Muscle of arm (tissue), 14 donors: ENCODE data around the gene C1orf141. TPM values are rescaled to one million over a fixed set of nuclear protein-coding genes. Genes with fewer than 3 reads are reported as not detected.
"Not testable (repeated sequence)": the region's sequence is repeated elsewhere in the genome, so short reads cannot be mapped to it uniquely, and the experiment has no call there.

Source experiments
- DNase-seq: peaks from one replicate; pipeline ENCODE4 v3.0.0-alpha.2; 2013
- long read RNA-seq, 11 donors: transcript quantifications; one replicate each; lab custom pipeline, GENCODE V29; 2026
- polyA plus RNA-seq, 12 donors: library from polyadenylated mRNA; unstranded; fragments of 120-200 nt; gene quantifications; one replicate each; pipeline ENCODE4 v1.2.1, GENCODE V29; 2013; ENCODE audit not compliant: insufficient read length in 12 of 12

The C1orf141 gene
- polyA plus RNA-seq = not detected
- long read RNA-seq, donor 1 = 0 reads
- long read RNA-seq, donor 2 = 0 reads
- long read RNA-seq, donor 3 = 0 reads
- long read RNA-seq, donor 4 = 0 reads
- long read RNA-seq, donor 5 = 0 reads
- long read RNA-seq, donor 6 = 0 reads
- long read RNA-seq, donor 7 = 0 reads
- long read RNA-seq, donor 8 = 0 reads
- long read RNA-seq, donor 9 = 0 reads
- long read RNA-seq, donor 10 = 0 reads
- long read RNA-seq, donor 11 = 0 reads

DNA sequence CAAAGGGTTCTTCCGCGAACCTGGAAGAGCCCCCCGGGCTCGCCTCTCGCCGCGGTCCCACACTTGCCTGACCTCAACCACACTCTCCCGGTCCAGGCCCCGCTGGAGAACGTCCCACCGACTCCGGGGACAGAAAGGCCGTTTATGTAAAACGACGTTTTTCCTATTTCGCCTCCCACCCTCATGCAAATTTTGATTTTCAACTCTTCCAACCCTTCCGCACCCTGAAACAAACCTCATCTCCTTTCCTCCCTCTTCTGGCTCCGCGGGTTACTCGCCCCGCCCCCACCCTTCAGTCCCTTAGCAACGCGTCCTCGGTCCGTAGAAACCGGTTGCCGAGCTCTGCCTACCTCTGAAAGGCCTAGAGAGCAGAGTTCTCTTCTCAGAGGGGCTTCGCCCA is at the start of gene C1orf141:
C1orf141 (minus strand) TSS at position 276 of the 400 bp plus-strand sequence. CDS start 7,730 bp downstream, outside the sequence.
- peak; percentile 23 for DNase-seq

DNA sequence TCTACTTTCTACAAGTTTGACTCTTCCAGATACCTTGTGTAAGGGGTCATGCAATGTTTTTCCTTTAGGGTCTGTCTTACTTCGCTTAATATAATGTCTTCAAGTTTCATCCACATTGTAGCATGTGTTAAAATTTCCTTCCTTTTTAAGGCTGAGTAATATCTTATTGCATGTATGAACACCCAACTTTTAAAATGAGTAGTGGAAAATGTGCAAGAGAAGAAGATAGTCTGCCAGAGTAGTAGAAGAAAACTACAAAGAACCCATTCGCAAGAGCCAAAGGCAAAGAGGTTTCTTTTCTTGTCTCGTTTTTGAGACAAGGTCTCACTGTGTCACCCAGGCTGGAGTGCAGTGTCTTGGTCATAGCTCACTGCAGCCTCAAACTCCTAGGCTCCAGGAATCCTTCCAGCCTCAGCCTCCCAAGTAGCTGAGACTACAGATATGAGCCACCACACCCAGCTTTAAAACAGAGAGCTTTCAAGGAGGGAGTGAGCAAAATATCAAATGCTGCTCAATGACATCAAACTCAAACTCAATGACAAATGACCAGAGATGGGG is 40.8 kb upstream of the C1orf141 start:
- no peak for DNase-seq

DNA sequence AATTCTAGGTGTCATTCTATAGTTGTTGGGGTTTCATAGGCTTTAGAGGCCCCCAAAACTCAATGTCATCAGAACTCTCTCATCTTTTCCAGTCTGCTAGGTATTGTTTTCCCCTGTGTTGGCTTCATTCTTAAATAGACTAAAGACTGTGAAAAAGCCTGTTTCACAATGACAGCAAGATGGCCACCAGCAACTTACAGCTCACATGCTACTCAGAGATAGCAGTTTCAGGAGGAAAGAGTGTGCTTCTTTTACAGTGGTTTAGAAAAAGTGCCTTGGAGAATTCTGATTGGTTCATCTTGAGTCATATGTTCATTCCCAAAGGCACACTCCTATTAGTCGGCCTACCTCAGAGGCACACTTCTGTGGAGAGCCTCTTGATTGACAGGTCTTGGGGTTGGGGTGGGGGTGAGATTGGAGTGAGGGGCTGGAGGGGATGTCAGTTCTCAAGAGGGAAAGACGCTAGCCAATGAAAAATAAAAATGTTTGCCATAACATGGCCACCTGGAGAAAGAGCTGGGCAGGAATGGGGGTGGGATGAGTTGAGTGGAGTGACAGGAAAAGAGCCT is 40.0 kb upstream of the C1orf141 start:
- no peak for DNase-seq

DNA sequence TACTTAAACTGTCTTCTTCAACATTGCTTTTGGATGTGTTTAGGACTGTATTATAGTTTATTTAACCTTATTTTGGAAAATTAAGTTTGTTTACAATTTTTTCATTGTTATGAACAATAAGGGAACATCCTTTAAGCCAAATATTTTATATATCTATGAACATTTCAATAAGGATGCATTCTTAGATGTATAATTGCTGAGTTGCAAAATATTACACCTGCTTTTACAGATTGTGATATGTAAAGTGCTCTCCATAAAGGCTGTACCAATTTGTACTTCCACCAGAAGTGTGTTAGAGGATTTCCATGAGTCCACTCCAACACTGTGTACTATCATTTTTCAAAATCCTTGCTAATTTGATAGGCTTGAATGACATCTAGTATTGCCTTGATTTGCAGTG is 39.2 kb upstream of the C1orf141 start:
- no peak for DNase-seq

DNA sequence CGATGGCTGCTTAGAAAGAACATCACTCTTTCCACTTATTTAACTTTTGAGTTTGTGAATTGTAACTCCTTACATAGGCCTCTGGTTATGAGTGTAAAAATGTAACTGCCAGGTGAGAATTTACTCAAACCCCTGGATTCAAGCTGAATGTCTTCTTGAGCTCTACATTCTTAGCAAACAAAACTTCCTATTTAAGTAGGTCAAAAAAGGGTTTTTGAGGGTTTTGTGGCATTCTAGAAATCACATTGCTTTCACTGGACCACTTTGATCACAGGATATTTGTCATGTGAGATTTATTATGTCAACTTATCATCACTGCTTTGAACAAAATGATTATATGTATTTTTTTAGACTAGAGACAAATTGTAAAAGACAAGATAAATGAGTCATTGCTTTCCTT is 37.2 kb upstream of the C1orf141 start:
- DNase-seq = no peak

DNA sequence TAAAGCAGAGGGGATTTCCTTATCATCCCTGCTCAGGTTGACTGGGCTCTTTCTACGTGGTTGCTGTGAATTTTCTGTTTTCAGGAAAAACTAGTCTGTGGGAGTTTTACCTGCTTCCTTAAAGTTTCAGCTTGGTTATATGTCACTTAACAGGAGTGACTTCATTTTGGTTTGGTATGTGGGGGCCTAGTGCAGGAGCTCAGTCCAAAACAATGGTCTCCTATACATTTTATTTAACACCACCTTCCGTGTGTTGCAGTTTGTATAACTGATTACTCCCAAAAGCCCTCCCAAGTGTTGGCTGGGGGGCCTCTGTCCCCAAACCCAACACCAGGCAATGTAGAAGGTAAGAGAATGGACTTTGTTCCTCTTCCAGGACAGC is 36.8 kb upstream of the C1orf141 start:
- no peak for DNase-seq

DNA sequence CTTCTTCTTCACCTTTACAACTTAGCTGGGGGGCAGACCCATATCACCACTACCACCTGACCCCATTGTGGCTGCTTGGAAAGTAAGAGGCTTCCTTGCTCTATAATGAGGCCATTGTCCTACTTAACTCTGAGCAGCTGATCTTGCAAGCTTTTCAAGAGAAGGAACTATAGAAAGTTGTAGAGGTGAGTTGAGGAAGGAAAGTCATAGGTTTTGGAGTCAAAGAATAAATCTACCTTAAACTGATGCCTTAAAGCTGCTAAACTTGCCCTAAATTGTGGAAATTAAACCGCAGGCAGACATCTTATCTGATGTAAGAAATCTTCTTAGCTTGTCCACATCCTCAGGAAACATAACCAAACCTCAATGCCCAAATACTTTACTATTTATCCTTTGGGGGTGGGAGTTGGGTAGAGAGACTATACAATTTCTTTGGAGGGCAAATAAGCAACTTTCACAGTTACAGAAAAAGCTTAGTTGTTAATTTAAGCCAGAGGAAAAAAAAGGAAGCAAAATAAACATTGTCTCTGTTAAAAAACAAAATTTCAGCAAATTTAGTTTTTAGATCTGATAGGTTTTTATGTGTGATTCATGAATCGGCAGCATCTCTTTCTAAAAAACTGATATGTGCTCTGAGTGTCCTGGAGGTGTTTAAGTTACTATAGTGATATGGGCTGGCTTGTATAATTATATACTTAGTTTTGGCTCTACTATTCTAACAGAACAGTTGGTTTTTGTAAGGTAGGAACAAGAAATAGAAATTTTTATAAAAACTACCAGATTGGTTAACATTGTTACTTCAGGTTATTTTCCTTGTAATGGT is 36.2 kb upstream of the C1orf141 start:
- DNase-seq = no peak

DNA sequence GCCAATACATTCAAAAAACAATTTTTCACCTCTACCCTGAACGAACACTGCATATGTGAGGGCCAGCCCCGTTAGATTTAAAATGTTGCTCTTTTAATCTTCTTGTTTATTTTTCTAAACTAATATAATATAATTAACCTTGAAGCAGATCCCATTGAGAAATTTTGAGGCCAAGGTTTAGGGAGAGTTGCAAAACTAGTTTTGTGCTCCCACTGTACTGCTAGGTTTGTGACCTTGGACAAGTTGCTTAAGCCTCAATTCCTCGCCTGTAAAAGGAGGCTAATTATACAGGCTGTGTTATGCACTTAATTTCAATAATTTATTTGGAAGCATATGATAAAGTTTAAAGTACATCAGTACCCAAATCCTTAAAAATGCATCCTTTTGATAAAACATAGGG is 35.2 kb upstream of the C1orf141 start:
- no peak for DNase-seq

DNA sequence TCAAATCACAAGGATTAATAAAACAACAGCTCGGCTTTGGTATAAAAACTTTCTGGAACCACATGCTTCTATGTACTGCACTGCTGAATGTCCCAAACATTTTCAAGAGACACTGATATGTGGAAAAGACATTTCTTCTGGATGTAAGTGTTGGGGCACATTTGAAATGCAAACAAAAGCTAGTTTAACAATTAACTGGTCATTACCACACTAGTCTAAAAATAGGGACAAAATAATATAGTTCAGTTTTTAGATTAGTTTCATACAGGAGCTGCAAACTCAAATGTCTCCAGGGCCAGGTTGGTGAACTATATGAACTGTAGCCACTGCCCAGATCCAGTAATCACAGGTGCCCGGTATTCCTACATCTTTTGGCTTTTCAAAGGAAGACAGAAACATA is 34.7 kb upstream of the C1orf141 start:
- no peak for DNase-seq

DNA sequence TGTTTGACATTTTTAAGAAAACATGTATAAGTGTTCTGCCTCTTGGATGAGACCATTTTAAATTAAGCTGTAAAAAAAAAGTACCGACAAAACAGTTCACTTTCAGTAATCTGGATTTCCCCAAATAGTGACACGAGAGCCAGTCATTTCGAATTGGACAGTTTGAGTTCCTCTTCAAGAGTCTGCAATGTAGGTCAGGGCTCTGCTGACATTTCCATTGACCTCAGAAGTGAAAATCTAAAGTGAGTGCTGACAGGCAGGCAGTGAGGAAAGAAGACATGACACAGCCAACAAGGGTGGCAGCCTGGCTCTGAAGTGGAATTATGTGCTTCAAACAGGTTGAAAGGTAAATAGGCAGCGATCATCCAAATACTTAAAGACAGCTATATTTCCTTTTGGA is 31.4 kb upstream of the C1orf141 start, which contains the start of gene IL23R:
IL23R (plus strand) TSS at position 259 of the 400 bp plus-strand sequence. CDS start 1,667 bp downstream, outside the sequence.
- DNase-seq = no peak

DNA sequence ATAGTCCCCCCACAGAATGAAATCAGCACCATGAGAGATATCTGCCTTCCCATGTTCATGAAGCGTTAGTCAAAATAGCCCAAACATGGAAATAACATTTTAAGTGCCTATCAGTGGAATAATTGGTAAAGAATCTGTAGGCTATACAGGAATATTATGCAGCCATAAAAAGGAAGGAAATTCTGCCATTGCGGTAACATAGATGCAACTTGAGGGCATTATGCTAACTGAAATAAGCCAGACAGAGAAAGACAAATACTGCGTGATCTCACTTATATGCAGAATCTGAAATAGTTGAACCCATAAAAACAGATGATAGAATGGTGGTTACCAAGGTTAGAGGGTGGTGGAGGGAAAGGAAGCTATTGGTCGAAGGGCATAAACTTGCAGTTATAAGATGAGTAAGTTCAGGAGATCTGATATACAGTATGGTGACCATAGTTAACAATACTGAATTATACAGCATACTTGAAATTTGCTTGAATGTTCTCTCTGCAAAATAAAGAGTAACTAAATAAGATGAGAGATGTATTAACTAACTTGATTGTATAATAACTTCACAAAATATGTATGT is 30.8 kb upstream of the C1orf141 start:
- DNase-seq = no peak

DNA sequence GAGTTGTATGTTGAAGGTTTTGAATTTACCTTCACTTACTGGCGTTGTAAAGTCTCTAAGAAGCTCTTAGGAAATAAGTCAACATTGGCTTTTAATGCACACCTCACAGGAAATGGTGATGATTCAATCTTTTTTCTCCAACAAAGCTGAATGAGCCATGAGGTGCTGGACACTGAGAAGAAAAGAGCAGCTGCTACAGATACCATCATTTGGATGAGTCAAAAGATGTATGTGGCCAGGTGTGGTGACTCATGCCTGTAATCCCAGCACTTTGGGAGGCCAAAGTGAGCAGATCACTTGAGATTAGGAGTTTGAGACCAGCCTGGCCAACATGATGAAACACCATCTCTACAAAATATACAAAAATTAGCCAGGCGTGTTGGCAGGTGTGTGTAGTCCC is 28.2 kb upstream of the C1orf141 start:
- no peak for DNase-seq

DNA sequence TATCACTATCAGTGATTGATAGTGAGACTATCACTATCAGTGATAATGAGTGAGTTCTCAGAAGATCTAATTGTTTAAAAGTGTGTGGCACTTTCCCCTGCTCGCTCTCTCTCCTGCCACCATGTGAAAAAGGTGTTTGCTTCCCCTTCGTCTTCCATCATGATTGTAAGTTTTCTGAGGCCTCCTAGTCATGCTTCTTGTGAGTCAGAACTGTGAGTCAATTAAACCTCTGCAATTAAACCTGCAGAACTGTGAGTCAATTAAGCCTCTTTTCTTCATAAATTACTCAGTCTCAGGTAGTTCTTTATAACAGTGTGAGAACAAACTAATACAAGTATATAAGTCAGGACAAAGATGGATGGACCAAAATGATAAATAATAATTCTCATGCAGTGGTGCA is 24.5 kb upstream of the C1orf141 start:
- DNase-seq = no peak

DNA sequence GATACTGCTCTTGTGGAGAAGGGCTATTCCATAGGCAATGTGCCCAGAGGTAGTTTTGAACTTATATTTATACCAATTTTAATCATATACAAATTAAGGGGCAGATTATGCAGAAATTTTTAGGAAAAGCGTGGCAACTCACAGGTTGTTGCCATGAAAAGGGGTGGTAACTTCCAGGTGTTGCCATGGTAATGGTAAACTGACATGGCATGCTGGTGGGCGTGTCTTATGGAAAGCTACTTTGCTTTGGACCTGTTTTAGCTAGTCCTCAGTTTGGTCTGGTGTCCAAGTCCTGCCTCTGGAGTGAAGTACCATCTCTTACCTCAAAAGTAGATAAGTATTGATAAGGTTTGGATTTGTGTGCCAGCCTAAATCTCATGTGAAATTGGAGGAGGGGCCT is 23.6 kb upstream of the C1orf141 start:
- no peak for DNase-seq

DNA sequence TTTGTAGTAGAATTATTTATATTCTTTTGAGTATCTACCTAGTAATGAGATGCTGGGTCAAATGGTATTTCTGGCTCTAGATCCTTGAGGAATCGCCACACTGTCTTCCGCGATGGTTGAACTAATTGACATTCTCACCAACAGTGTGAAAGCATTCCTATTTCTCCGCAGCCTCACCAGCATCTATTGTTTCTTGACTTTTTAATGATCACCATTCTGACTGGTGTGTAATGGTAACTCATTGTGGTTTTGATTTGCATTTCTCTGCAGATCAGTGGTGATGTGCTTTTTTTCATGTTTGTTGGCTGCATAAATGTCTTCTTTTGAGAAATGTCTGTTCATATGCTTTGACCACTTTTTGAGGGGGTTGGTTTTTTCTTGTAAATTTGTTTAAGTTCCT is 16.2 kb upstream of the C1orf141 start:
- no peak for DNase-seq

DNA sequence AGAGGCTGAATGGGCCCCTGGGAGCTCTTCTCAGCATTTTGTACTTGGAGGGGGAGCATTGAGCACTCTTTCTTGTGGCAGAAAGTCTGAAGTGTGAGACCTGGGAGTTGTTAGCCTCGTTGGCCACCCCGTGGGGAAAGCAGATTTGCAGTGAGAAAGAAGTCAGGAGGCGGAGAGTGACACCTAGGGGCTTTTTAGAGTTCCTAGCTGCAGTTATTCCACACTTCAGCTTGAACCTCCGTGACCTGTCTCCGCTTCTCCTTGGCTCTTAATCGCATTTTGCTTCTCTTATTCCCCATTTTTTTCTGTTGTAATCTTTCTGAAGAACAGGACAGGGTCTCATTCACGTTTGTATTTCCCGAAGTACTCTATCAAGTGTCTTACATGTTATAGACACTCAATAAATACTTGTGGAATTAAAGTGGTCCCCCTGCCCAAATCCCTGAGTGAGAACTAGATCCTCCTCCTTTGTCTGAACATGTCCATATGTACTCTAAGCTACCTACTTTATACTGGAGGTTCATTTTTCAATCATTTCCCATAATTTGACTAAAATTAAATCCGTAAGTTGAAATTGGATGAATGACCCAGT is 14.5 kb upstream of the C1orf141 start:
- DNase-seq = peak; percentile 62

DNA sequence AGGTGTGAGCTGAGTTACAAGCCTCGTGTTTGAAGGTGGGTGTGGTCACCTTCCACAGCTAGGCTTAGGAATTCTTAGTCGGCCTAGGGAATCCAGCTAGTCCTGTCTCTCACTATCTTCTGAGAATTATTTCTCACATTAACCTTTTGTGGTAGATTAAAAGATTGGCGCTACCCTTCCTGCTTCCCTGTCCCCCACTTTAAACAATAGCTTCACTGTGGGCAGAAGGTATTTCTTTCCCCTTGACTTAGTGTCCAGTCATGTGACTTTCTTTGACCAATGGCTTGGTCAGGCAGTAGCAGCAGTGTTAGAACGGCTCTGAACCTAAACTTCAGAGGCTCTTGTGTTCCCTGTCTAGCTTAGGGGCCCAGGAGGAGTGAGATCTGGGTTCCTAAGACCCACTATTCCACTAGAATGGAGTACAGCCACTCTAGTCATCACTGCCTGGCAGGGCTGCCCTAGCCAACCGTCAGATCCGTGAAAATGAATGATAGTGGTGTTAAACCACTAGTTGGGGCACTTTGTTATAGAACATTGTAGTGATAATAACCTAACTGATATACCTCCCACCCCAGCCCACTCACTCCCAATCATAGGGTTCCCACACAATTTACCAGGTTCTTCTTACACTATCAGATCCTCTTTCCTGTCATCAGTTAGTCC is 13.9 kb upstream of the C1orf141 start:
- DNase-seq = no peak

DNA sequence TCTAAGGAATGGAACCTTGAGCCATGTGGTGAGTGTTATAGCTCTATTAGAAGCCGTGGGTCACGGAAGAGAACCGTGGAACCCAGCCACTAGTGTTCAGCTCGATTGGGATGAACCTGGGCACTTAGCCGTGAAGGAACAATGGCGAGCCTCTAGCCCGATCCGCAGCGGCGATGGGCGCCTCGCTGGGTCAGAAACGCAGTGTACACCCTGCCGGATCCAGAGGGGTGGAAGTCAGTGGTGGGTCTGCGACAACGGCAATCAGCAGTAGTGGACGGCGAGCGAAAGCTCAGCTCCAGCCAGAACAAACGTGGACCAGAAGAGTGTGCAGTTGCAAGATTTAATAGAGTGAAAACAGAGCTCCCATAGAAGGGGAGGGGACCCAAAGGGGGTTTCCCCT is 13.2 kb upstream of the C1orf141 start:
- DNase-seq = not testable (repeated sequence)

DNA sequence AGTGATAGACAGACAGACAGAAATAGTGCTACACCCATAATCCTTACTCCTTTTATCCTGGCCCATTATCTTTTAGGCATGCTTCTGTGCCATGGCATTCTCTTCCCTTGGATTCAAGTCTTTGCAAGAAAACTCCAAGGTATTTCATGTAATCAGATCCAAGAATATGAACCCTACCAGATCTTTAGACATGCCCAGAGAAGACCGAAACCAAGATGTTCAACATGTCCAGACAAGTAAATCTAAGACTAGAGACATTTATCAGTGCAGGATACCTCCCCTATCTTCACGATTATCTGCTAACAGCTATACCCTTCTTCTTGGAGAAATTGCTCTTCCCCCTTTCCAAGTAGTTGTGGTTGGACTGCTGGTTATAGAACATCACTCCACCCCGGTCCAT is 11.8 kb upstream of the C1orf141 start:
- DNase-seq = no peak

DNA sequence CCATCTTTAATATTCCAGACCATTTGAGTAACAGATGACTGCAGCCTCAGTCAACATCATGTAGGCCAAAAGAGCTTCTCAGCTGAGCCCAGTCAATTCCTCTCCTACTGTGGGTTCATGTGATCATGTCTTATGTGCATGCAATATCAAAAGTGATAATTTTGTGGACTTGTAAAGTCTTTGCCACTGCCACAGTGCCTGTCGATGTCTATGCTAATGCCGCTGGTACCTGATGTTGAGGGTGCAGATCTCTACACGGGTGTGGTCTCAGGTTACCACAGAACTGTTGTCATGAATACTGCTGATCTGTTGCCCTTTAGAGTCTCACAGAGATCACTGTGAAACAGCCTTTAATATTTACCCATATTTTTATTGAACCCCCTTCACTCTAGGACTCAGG is 11.3 kb upstream of the C1orf141 start:
- no peak for DNase-seq

DNA sequence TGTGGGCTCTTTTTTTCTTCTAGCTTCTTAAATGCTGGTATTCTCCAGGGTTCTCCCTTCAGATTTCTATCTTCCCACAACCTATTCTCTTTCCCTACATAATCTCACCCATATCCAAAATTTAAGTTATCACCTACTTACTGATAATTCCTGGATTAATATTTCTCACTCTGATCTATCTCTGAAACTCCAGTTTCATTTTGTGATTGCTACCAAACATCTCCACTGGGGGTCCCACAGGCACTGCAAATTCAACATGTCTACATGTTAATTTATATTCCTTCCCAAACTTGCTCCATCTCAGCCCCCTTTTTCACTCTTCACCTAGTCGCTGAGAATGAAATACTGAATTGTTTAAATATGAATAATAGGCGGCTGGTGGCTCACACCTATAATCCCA is 9.9 kb upstream of the C1orf141 start:
- DNase-seq = no peak
